HFF-Myc (cell line): ENCODE data around the gene COA6.

Experiments used
- DNase-seq: peaks from one replicate; pipeline ENCODE4 v3.0.0-alpha.2; 2011; ENCODE audit warnings: low read depth; ENCODE audit errors: extremely low read depth
- H3K4me3 ChIP-seq: replicated peaks from 2 replicates; pipeline ENCODE4 v1.5.1; 2011; ENCODE audit warnings: low read depth, mild to moderate bottlenecking, control low read depth, low read length
- TF ChIP-seq, protein P1 (sequence below): IDR thresholded peaks from 2 replicates; pipeline ENCODE4 v1.5.1; 2012; ENCODE audit warnings: mild to moderate bottlenecking, low read depth, low read length, control low read depth; ENCODE audit errors: missing control alignments

The COA6 gene

DNA sequence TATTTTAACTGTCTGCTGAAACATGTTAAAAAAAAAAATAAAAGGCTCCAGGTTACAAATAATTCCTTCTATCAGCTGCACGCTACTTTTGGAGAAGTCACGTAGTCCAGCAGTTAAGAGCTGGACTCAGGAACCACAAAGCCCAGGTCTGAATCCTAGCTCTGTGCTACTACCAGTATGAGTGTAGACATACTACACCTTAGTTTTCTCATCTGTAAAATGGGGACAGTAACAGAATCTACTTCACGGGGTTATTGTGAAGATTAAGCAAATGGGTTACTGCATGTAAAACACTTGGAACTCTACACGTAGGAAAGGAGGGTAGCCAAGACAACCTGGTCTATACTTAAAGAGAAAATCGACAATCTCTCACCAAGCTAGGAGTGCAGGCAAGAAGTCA, 57.4 kb downstream of the COA6 start:
- no peak for DNase-seq
- TF ChIP-seq, protein P1, sequence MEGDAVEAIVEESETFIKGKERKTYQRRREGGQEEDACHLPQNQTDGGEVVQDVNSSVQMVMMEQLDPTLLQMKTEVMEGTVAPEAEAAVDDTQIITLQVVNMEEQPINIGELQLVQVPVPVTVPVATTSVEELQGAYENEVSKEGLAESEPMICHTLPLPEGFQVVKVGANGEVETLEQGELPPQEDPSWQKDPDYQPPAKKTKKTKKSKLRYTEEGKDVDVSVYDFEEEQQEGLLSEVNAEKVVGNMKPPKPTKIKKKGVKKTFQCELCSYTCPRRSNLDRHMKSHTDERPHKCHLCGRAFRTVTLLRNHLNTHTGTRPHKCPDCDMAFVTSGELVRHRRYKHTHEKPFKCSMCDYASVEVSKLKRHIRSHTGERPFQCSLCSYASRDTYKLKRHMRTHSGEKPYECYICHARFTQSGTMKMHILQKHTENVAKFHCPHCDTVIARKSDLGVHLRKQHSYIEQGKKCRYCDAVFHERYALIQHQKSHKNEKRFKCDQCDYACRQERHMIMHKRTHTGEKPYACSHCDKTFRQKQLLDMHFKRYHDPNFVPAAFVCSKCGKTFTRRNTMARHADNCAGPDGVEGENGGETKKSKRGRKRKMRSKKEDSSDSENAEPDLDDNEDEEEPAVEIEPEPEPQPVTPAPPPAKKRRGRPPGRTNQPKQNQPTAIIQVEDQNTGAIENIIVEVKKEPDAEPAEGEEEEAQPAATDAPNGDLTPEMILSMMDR = no peak
- no peak overlapping the region for H3K4me3 ChIP-seq

- DNase-seq = no peak
- no peak overlapping the region for H3K4me3 ChIP-seq
- TF ChIP-seq, protein P1 = no peak
Measured at GRCh38 chr1:234431255-234431654, 58.0 kb downstream of the COA6 start.

GRCh38 chr1:234433563-234434285, 60.5 kb downstream of the COA6 start:
- DNase-seq = no peak
- no peak overlapping the region for H3K4me3 ChIP-seq
- TF ChIP-seq, protein P1 = no peak
